Psoas muscle (tissue), 8 donors: ENCODE measurements around the gene KSR1. TPM values are rescaled to one million over a fixed set of nuclear protein-coding genes. Genes with fewer than 3 reads are reported as not detected.

Experiments
- ATAC-seq, 4 donors: fragments of 200-7000 bp; cut with Tn5 transposase; one replicate each; pipeline ENCODE4 v1.9.1; 2020; ENCODE audit warnings: moderate library complexity in 3 of 4, mild to moderate bottlenecking in 2 of 4
- DNase-seq, 2 donors: peaks; one replicate each; pipeline ENCODE4 v3.0.0-alpha.2; 2020
- H3K27ac ChIP-seq: fragments of 200-600 bp; one replicate; pipeline ENCODE4 v1.8.0; 2022
- H3K27me3 ChIP-seq, 3 donors: fragments of 200-600 bp in 1 of 3; one replicate each; pipeline versions ENCODE4 v1.6.1 to v1.8.0; 2013 to 2022; ENCODE audit warnings: low read length in 2 of 3, mild to moderate bottlenecking in 2 of 3, moderate library complexity in 1 of 3; ENCODE audit not compliant: insufficient read depth in 3 of 3
- H3K36me3 ChIP-seq, 2 donors: fragments of 200-600 bp in 1 of 2; one replicate each; pipeline versions ENCODE4 v1.6.1 to v1.8.0; 2013 to 2022; ENCODE audit warnings: low read depth in 1 of 2, mild to moderate bottlenecking in 1 of 2, moderate library complexity in 1 of 2; ENCODE audit not compliant: insufficient read depth in 1 of 2
- H3K4me1 ChIP-seq: fragments of 200-600 bp; one replicate; pipeline ENCODE4 v1.8.0; 2022
- H3K4me3 ChIP-seq: fragments of 200-600 bp; one replicate; pipeline ENCODE4 v1.8.0; 2022; ENCODE audit warnings: mild to moderate bottlenecking
- H3K9me3 ChIP-seq: fragments of 200-600 bp; one replicate; pipeline ENCODE4 v1.8.0; 2022
- WGBS, 3 donors: extraction: QIAGEN DNeasy Blood & Tissue Kit; methylation state at CpG; one replicate each; pipeline versions ENCODE4 v1.1.6 to v1.1.7; 2013; 5-methylcytosine and 5-hydroxymethylcytosine counted together
- intact Hi-C, 2 donors: fragments of 100-400 bp; cut with DNase I; formaldehyde crosslinking; loops; one replicate each; pipeline versions ENCODE4 v1.11.0 to v1.14.2; 2022
- polyA plus RNA-seq, 3 donors: library from polyadenylated mRNA; stranded (reverse); fragments of 200-250 nt; gene quantifications; one replicate each; pipeline ENCODE4 v1.2.3, GENCODE V29; 2013
- total RNA-seq, 4 donors: library from RNA; stranded (reverse); fragmentation: NEBNext Ultra II Directional in 2 of 4; extraction: Animal tissue kit (Norgen Biotek cat#: 25700) in 2 of 4; gene quantifications; one replicate each; pipeline versions ENCODE4 v1.2.1 to v1.2.4, GENCODE V29; 2021 to 2023
- TF ChIP-seq, protein P1 (sequence below): fragments of 200-600 bp; IDR thresholded peaks from one replicate; pipeline ENCODE4 v1.8.0; 2022; ENCODE audit warnings: antibody characterized with exemption
- donor health status: healthy with polysubstance abuse.
- donor health status: DM: no; HTN: no; CAD: no; lungs with moderate emphysema.
- donor health status: Bipolar disorder and iron deficiency.
- donor health status: healthy.
- donor health status: DM: yes; HTN: yes; CAD: no.
- donor health status: DM: no; HTN: no; CAD: no.
- donor health status: DM: no; HTN: no; CAD: no.
- donor health status: DM: yes; HTN: yes; CAD: no.

Gene KSR1
- total and polyA plus RNA-seq, 7 donors, result 7.8 to 93.0 (median 46.5) TPM

DNA sequence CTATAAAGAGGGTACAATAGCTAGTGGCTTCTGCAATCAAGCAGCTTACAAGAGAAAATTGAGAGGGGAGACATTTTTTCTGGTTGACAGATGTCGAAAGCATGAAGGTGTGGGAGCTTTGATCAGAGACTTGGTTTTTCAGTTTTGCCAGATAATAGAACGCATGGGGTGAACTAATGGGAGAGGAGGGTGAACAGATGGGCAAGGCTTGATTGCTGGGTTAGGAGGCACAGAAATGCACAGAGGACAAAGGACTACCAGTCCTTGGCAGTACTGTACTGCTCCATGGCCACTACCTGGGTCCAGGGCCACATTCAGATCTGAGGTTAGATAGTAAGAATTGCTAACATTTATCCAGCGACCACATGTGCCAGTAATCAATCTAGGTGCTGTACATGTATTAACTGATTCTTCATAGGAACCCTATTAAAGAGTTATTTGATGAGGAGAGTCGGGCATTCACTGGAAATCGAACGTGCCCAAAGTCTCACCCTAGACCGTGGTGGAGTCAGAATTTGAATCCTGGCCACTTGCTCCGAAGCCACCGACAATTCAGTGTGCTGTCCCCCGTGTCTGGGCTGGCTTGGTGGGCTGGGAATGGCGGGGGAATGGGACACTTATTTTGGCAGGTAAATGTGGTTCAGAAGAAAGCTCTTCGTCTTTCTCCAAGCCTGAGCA is 873 bp upstream of the KSR1 start:
- intact Hi-C loops, result loop anchor here (5.0 to 10.0 kb wide), 6 partner anchors 37 to 889 kb away; partner anchors contain the start of gene WSB1 (in 1 of the 2)
- H3K27ac ChIP-seq, result peak overlapping the region; percentile 74

DNA sequence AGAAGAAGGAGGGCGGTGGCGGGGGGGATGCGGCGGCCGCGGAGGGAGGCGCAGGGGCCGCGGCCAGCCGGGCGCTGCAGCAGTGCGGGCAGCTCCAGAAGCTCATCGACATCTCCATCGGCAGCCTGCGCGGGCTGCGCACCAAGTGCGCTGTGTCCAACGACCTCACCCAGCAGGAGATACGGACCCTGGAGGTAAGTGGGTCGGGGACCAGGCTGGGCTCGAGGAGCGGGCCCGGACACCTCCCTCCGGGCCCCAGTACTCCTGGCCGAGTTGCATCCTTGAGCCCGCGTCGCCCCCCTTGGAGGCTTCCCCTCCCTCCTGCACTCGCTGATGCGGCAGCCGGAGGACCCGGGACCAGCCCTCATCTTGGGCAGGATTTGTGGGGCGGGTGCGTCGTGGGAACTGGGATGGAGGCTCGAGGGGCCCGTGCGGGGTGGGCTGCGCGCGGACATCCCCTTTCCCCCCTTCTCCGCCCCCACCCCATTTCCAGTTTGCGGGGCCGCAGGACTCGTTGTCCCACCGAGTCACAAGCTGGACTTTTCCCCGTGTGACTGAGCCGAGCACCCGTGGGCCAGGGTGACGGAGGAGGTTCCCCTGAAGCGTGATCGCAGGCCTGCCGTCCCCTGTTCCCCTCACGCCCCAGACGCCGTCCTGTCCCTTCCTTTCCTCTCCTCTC is 572 bp downstream of the KSR1 start:
- H3K27ac ChIP-seq, result peak overlapping the region; percentile 74
- WGBS, 3 donors, result 2 to 7% (median 5%) methylated on average over 35 to 57 of the region's 57 CpGs
- peak; percentile 44 to 56 for DNase-seq
- peaks cover 7% of the 10 kb centered on the region for H3K4me1 ChIP-seq
- no peaks in the 10 kb centered on the region for H3K36me3 ChIP-seq
- ATAC-seq, result no peak
- peak overlapping the region; percentile 87 for H3K4me3 ChIP-seq
- H3K9me3 ChIP-seq, result no peaks in the 10 kb centered on the region
- no peaks in the 10 kb centered on the region for H3K27me3 ChIP-seq
- intact Hi-C loops, result loop anchor here (5.0 to 10.0 kb wide), 6 partner anchors 35 to 888 kb away; partner anchors contain the start of gene WSB1 (in 1 of the 2)
- TF ChIP-seq, protein P1, sequence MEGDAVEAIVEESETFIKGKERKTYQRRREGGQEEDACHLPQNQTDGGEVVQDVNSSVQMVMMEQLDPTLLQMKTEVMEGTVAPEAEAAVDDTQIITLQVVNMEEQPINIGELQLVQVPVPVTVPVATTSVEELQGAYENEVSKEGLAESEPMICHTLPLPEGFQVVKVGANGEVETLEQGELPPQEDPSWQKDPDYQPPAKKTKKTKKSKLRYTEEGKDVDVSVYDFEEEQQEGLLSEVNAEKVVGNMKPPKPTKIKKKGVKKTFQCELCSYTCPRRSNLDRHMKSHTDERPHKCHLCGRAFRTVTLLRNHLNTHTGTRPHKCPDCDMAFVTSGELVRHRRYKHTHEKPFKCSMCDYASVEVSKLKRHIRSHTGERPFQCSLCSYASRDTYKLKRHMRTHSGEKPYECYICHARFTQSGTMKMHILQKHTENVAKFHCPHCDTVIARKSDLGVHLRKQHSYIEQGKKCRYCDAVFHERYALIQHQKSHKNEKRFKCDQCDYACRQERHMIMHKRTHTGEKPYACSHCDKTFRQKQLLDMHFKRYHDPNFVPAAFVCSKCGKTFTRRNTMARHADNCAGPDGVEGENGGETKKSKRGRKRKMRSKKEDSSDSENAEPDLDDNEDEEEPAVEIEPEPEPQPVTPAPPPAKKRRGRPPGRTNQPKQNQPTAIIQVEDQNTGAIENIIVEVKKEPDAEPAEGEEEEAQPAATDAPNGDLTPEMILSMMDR, result no peak

More for the DNA sequence above, 873 bp upstream of the KSR1 start:
- no peaks in the 10 kb centered on the region for H3K9me3 ChIP-seq
- WGBS, 3 donors, result 15 to 23% (median 21%) methylated on average over 12 of the region's 12 CpGs
- H3K36me3 ChIP-seq, result no peaks in the 10 kb centered on the region
- H3K4me1 ChIP-seq, result peaks cover 7% of the 10 kb centered on the region
- DNase-seq (no peak), ATAC-seq (no peak)
- H3K4me3 ChIP-seq, result peak overlapping the region; percentile 87
- H3K27me3 ChIP-seq, result no peaks in the 10 kb centered on the region
- TF ChIP-seq, protein P1, result no peak

DNA sequence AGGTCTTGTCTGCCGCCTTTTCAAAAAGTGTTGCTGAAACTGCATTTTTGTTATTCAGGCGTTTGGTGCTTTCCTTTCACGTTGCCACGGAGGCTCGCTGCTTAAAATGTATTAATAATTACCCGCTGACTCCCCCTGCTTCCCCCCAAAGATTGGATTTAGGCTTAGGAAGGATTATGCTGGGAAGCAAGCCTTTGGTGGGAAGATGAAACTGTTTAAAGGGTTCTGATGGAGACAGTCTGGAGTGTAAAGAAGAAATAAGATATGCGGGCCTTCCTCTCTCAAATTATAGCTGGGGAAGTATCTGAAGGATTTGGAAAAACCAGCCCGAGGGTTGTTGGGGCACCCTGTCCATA is 1.1 kb downstream of the KSR1 start:
- TF ChIP-seq, protein P1, result no peak
- Histone ChIP-seq H3K36me3 (no peaks in the 10 kb centered on the region), H3K9me3 (no peaks in the 10 kb centered on the region), H3K27ac (no peak overlapping the region), H3K27me3 (no peaks in the 10 kb centered on the region), H3K4me3 (peak overlapping the region; percentile 87), H3K4me1 (peaks cover 7% of the 10 kb centered on the region)
- WGBS, 3 donors, result 23 to 31% (median 27%) methylated on average over 8 of the region's 8 CpGs
- DNase-seq (no peak), ATAC-seq (no peak)
- intact Hi-C loops, result loop anchor here (5.0 to 10.0 kb wide), 6 partner anchors 35 to 887 kb away; partner anchors contain the start of gene WSB1 (in 1 of the 2)

DNA sequence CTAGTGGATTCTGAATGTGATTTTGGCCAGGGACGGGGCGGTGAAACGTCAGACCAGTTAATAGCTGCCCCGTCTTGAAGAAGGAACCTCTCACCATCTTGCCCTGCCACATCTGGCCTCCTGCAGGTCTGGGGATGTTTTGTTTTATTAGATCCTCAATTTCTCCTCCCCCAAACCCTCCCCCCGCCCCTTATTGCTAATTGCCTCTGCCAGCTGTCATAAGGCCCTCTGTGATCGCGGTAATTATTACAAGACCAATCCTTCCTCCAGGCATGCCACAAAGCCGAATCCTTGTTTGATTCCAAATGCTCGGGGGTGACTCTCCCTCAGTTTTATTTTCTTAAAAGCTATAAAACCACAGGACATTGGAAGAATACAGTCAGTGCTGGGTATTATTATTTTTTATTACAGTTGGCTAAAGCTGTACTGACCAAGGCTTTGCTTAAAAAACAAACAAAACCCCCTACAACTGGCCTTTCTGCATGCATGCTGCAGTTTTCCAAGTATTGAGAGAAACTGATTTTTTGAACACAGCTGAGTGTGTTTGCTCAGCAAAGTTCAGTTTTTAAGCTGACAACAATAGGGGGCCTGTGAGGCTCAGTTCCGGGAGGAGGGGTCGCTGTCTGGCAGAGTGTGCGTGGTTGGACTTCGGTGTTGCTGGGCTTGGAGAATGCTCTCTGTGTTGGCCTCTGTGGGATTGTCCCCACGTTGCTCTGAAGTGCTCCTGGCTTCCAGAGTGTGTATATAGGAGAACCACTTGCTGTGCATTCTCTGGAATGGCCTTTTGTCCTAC is 1.7 kb downstream of the KSR1 start:
- H3K4me3 ChIP-seq, result peak overlapping the region; percentile 87
- no peak for DNase-seq
- intact Hi-C loops, result loop anchor here (5.0 to 10.0 kb wide), 6 partner anchors 34 to 887 kb away; partner anchors contain the start of gene WSB1 (in 1 of the 2)
- H3K9me3 ChIP-seq, result no peaks in the 10 kb centered on the region
- 49 to 57% (median 55%) methylated on average over 14 of the region's 14 CpGs for WGBS, 3 donors
- no peak for ATAC-seq
- no peaks in the 10 kb centered on the region for H3K36me3 ChIP-seq
- H3K4me1 ChIP-seq, result peaks cover 7% of the 10 kb centered on the region
- TF ChIP-seq, protein P1, result no peak
- no peak overlapping the region for H3K27ac ChIP-seq
- H3K27me3 ChIP-seq, result no peaks in the 10 kb centered on the region
